Epithelial cell of esophagus (primary cell): ENCODE data around the gene PLTP.

Experiments used
- DNase-seq: peaks from one replicate; pipeline ENCODE4 v3.0.0; 2010; ENCODE audit warnings: low read depth
- H3K4me3 ChIP-seq: 2 replicates; pipeline ENCODE4 v1.5.1; 2011; ENCODE audit warnings: mild to moderate bottlenecking, low read length, control low read depth
- CTCF ChIP-seq: IDR thresholded peaks from 2 replicates; pipeline ENCODE4 v1.5.1; 2011; ENCODE audit warnings: low read depth, mild to moderate bottlenecking, low read length, control low read depth, inconsistent platforms; ENCODE audit not compliant: insufficient read depth; ENCODE audit errors: missing control alignments

PLTP gene

DNA sequence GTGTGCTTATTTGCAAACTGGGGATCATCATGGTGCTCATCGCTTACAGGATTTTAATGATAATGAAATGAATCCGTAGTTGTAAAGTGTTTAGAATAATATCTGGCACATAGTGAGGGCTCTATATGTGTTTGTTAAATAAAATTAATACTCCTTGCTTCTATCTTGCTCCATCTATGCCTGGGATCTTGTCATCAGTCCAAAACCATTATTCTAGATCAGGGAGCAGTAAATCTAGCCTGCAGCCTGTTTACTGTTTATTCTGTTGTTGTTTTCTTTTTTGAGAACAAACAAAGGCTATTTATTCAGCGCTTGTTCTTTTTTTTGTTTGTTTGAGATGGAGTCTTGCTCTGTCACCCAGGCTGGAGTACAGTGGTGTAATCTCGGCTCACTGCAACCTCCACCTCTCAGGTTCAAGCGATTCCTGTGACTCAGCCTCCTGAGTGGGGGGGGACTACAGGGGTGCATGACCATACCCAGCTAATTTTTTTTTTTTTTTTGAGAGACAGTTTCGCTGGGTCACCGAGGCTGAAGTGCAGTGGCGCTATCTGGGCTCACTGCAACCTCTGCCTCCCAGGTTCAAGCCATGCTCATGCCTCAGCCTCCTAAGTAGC is 62.9 kb downstream of the PLTP start:
- no peak for DNase-seq
- no peak for TF ChIP-seq CTCF
- no peak overlapping the region for H3K4me3 ChIP-seq
